IMR-90 (cell line): Measurements from ENCODE around the gene POLR1D. TPM values are rescaled to one million over a fixed set of nuclear protein-coding genes. Genes with fewer than 3 reads are reported as not detected.

Source experiments
- ATAC-seq: fragments of 200-7000 bp; cut with Tn5 transposase; 2 replicates; pipeline ENCODE4 v1.9.1; 2020; ENCODE audit warnings: low read depth, mild to moderate bottlenecking, moderate library complexity
- BruUV-seq: library from RNA; stranded (reverse); fragments of 400-500 nt; replicated peaks from 2 replicates; lab custom pipeline; 2021; lab: Mats Ljungman, UMichigan
- CTCF ChIA-PET: fragments of 300-600 bp; formaldehyde crosslinking; extraction: SDS; loops from one replicate; lab custom pipeline; 2021; ENCODE audit warnings: antibody characterized with exemption; lab: Yijun Ruan, JAX
- POLR2A ChIA-PET: fragments of 300-600 bp; sonication (Branson Sonifier 250); formaldehyde crosslinking; loops from one replicate; lab custom pipeline; 2022; ENCODE audit warnings: antibody characterized with exemption; ENCODE audit not compliant: unreplicated experiment; lab: Charles Lee
- DNase-seq: peaks from one replicate; pipeline ENCODE4 v3.0.0; 2013
- H2AFZ ChIP-seq: replicated peaks from 2 replicates; pipeline ENCODE3; 2013; ENCODE audit warnings: low read length, mild to moderate bottlenecking; ENCODE audit not compliant: poor library complexity
- H2AK5ac ChIP-seq: 2 replicates; pipeline ENCODE4 v1.6.1; 2013; ENCODE audit warnings: low read depth, low read length, inconsistent platforms
- H2AK9ac ChIP-seq: replicated peaks from 2 replicates; pipeline ENCODE3; 2013; ENCODE audit warnings: mild to moderate bottlenecking, low read depth, low read length, moderate library complexity; ENCODE audit not compliant: poor library complexity
- H2BK120ac ChIP-seq: 2 replicates; pipeline ENCODE4 v1.6.1; 2013; ENCODE audit warnings: low read depth, low read length, inconsistent platforms
- H2BK15ac ChIP-seq: 3 replicates; pipeline ENCODE4 v1.6.1; 2013; ENCODE audit warnings: low read depth, low read length, inconsistent platforms
- H2BK20ac ChIP-seq: 2 replicates; pipeline ENCODE4 v1.6.1; 2013; ENCODE audit warnings: low read depth, mild to moderate bottlenecking, inconsistent platforms, low read length, moderate library complexity
- H2BK5ac ChIP-seq: 2 replicates; pipeline ENCODE4 v1.6.1; 2013; ENCODE audit warnings: mild to moderate bottlenecking, low read depth, low read length, inconsistent platforms; ENCODE audit not compliant: poor library complexity, severe bottlenecking
- H3K14ac ChIP-seq: replicated peaks from 2 replicates; pipeline ENCODE4 v1.6.1; 2013; ENCODE audit warnings: low read depth, low read length, inconsistent platforms
- H3K18ac ChIP-seq: 2 replicates; pipeline ENCODE4 v1.6.1; 2013; ENCODE audit warnings: low read depth, low read length, control low read depth
- H3K23ac ChIP-seq: 2 replicates; pipeline ENCODE4 v1.6.1; 2013; ENCODE audit warnings: low read depth, low read length, inconsistent platforms
- H3K27ac ChIP-seq: 2 replicates; pipeline ENCODE4 v1.5.1; 2013; ENCODE audit warnings: mild to moderate bottlenecking, control low read depth, low read length; ENCODE audit not compliant: insufficient read depth
- H3K27me3 ChIP-seq: 2 replicates; pipeline ENCODE4 v1.6.1; 2013; ENCODE audit warnings: low read length; ENCODE audit not compliant: control insufficient read depth, insufficient read depth
- H3K36me3 ChIP-seq: 2 replicates; pipeline ENCODE4 v1.6.1; 2013; ENCODE audit warnings: low read length, mixed read lengths; ENCODE audit not compliant: control insufficient read depth, insufficient read depth
- H3K4ac ChIP-seq: 2 replicates; pipeline ENCODE4 v1.6.1; 2013; ENCODE audit warnings: low read depth, low read length, inconsistent platforms
- H3K4me1 ChIP-seq: 2 replicates; pipeline ENCODE4 v1.6.1; 2013; ENCODE audit warnings: low read length, mixed read lengths; ENCODE audit not compliant: control insufficient read depth, insufficient read depth
- H3K4me2 ChIP-seq: 2 replicates; pipeline ENCODE4 v1.6.1; 2013; ENCODE audit warnings: low read depth, mild to moderate bottlenecking, control low read depth, low read length, moderate library complexity
- H3K4me3 ChIP-seq: 2 replicates; pipeline ENCODE4 v1.5.1; 2013; ENCODE audit warnings: low read depth, mild to moderate bottlenecking, control low read depth, low read length, moderate library complexity; ENCODE audit not compliant: insufficient read depth
- H3K56ac ChIP-seq: 2 replicates; pipeline ENCODE4 v1.6.1; 2013; ENCODE audit warnings: low read length, inconsistent platforms; ENCODE audit not compliant: insufficient read depth; ENCODE audit errors: extremely low read depth
- H3K79me1 ChIP-seq, 2 experiments: 2 replicates each; pipeline ENCODE4 v1.6.1; 2013; ENCODE audit warnings: low read length in 2 of 2, inconsistent platforms in 1 of 2, low read depth in 1 of 2
- H3K9ac ChIP-seq: 2 replicates; pipeline ENCODE4 v1.6.1; 2013; ENCODE audit warnings: low read depth, low read length, control low read depth
- H3K9me1 ChIP-seq: 2 replicates; pipeline ENCODE4 v1.6.1; 2013; ENCODE audit warnings: low read length, inconsistent platforms; ENCODE audit not compliant: insufficient read depth
- H3K9me3 ChIP-seq: 2 replicates; pipeline ENCODE4 v1.6.1; 2013; ENCODE audit warnings: low read length; ENCODE audit not compliant: control insufficient read depth, insufficient read depth
- H4K20me1 ChIP-seq: 2 replicates; pipeline ENCODE4 v1.6.1; 2013; ENCODE audit warnings: low read length, inconsistent platforms; ENCODE audit not compliant: insufficient read depth
- H4K5ac ChIP-seq: 2 replicates; pipeline ENCODE4 v1.6.1; 2013; ENCODE audit warnings: mild to moderate bottlenecking, low read depth, low read length, control low read depth
- H4K8ac ChIP-seq, 2 experiments: 2 replicates each; pipeline ENCODE4 v1.6.1; 2013; ENCODE audit warnings: low read depth in 2 of 2, low read length in 2 of 2, control low read depth in 1 of 2, inconsistent platforms in 1 of 2
- H4K91ac ChIP-seq: 2 replicates; pipeline ENCODE4 v1.6.1; 2013; ENCODE audit warnings: low read depth, low read length, inconsistent platforms; ENCODE audit not compliant: insufficient read depth
- BHLHE40 ChIP-seq: fragments of 150-350 bp; IDR thresholded peaks from 2 replicates; pipeline ENCODE4 v1.6.1; 2016; ENCODE audit warnings: mild to moderate bottlenecking, low read depth, low read length
- CEBPB ChIP-seq: IDR thresholded peaks from 2 replicates; pipeline ENCODE4 v1.6.1; 2012; ENCODE audit warnings: low read depth, low read length, improper control_type of control experiment
- CHD1 ChIP-seq: IDR thresholded peaks from 2 replicates; pipeline ENCODE4 v1.6.1; 2012; ENCODE audit warnings: low read depth, low read length, improper control_type of control experiment
- CTCF ChIP-seq: conservative IDR thresholded peaks from 2 replicates; pipeline ENCODE4 v1.5.1; 2012; ENCODE audit warnings: mild to moderate bottlenecking, low read depth, low read length, improper control_type of control experiment
- ELK1 ChIP-seq: fragments of 150-350 bp; IDR thresholded peaks from 2 replicates; pipeline ENCODE4 v1.6.1; 2016; ENCODE audit warnings: low read depth, mild to moderate bottlenecking, low read length, moderate library complexity, borderline replicate concordance
- FOS ChIP-seq: fragments of 150-350 bp; IDR thresholded peaks from 2 replicates; pipeline ENCODE4 v1.6.1; 2016; ENCODE audit warnings: low read depth, low read length
- MAFK ChIP-seq: IDR thresholded peaks from 2 replicates; pipeline ENCODE4 v1.6.1; 2012; ENCODE audit warnings: low read depth, low read length, improper control_type of control experiment
- MXI1 ChIP-seq: IDR thresholded peaks from 2 replicates; pipeline ENCODE4 v1.6.1; 2012; ENCODE audit warnings: low read depth, mild to moderate bottlenecking, low read length, moderate library complexity, borderline replicate concordance
- NFE2L2 ChIP-seq: fragments of 150-350 bp; IDR thresholded peaks from 2 replicates; pipeline ENCODE4 v1.6.1; 2016; ENCODE audit warnings: low read depth, mild to moderate bottlenecking, low read length
- RAD21 ChIP-seq: IDR thresholded peaks from 2 replicates; pipeline ENCODE4 v1.6.1; 2012; ENCODE audit warnings: low read length, improper control_type of control experiment
- RCOR1 ChIP-seq: IDR thresholded peaks from 2 replicates; pipeline ENCODE4 v1.6.1; 2012; ENCODE audit warnings: mild to moderate bottlenecking, low read length, improper control_type of control experiment; ENCODE audit not compliant: insufficient replicate concordance
- RFX5 ChIP-seq: IDR thresholded peaks from 2 replicates; pipeline ENCODE4 v1.8.0; 2012; ENCODE audit warnings: low read depth, mild to moderate bottlenecking, low read length, moderate library complexity
- WGBS, 2 experiments: methylation state at CpG; one replicate each; pipeline versions ENCODE4 v1.1.5 to v1.1.7; 2013; ENCODE audit warnings: missing lambda C conversion rate in 2 of 2; ENCODE audit not compliant: insufficient read length in 1 of 2; ENCODE audit errors: extremely low coverage in 2 of 2; 5-methylcytosine and 5-hydroxymethylcytosine counted together
- dilution Hi-C: fragments of 300-500 bp; cut with HindIII; formaldehyde crosslinking; loops from one replicate; pipeline ENCODE4 v1.14.3; 2018; ENCODE audit warnings: low sequenced_read_pairs; ENCODE audit not compliant: unreplicated experiment
- in situ Hi-C: fragments of 300-500 bp; cut with MboI; formaldehyde crosslinking; loops from 3 replicates; pipeline ENCODE4 v1.14.3; 2019; ENCODE audit warnings: low sequenced_read_pairs, inconsistent platforms, mixed read lengths
- intact Hi-C: fragments of 100-400 bp; cut with micrococcal nuclease; formaldehyde crosslinking; loops from 2 replicates; pipeline ENCODE4 v1.10.0; 2022
- polyA plus RNA-seq, 3 experiments: library from polyadenylated mRNA; depleted of rRNA; stranded (reverse); fragments of >200 nt; gene quantifications; 2 replicates each; pipeline ENCODE4 v1.2.3, GENCODE V29; 2012; ENCODE audit warnings: low replicate concordance in 1 of 3
- total RNA-seq: library from RNA; depleted of rRNA; stranded (reverse); fragments of >200 nt; gene quantifications from 2 replicates; pipeline ENCODE4 v1.2.3, GENCODE V29; 2012

The POLR1D gene
- total and polyA plus RNA-seq, 2 of the 4 experiments (the other 2 are of a cell fraction) = 65.4 to 110 TPM

- Histone ChIP-seq H3K79me1 (peaks cover 38 to 54% of the 10 kb centered on the region in 2 experiments), H3K4me1 (no peaks in the 10 kb centered on the region), H3K4me3 (no peak overlapping the region), H2BK120ac (no peak overlapping the region), H4K5ac (no peak overlapping the region), H3K18ac (no peak overlapping the region), H2AFZ (no peak overlapping the region), H3K23ac (no peak overlapping the region), H2BK5ac (no peak overlapping the region), H2BK20ac (no peak overlapping the region), H3K56ac (no peak overlapping the region), H4K20me1 (peaks cover 23% of the 10 kb centered on the region; the same call in 1 of the 2 replicates), H3K27me3 (no peaks in the 10 kb centered on the region), H2AK5ac (no peak overlapping the region), H3K9ac (no peak overlapping the region), H2AK9ac (no peak overlapping the region), H3K4ac (no peak overlapping the region), H4K91ac (no peak overlapping the region), H3K36me3 (peaks cover 2% of the 10 kb centered on the region), H4K8ac (no peak overlapping the region), H2BK15ac (no peak overlapping the region), H3K9me3 (no peaks in the 10 kb centered on the region), H3K14ac (no peak overlapping the region), H3K9me1 (peaks cover 12% of the 10 kb centered on the region; the same call in 1 of the 2 replicates), H3K4me2 (no peak overlapping the region), H3K27ac (no peak overlapping the region)
- no peak for DNase-seq
- no TSS peak for BruUV-seq
- dilution Hi-C loops (no loop called here), intact Hi-C loops (no loop called here), in situ Hi-C loops (no loop called here)
- ChIA-PET POLR2A (no interaction called here), CTCF (interaction anchor here (0.8 to 1.2 kb wide), 2 partner anchors 12 to 36 kb away, joined by 3 read pairs; no protein-coding TSS in a partner anchor)
- TF ChIP-seq RFX5 (no peak), CTCF (no peak), ELK1 (no peak), MXI1 (no peak), NFE2L2 (no peak), CEBPB (no peak), RCOR1 (no peak), BHLHE40 (no peak), CHD1 (no peak), RAD21 (no peak), MAFK (no peak), FOS (no peak)
- no CpG with 5 or more reads among the region's 4 CpGs for whole genome bisulfite sequencing, 2 experiments
- no peak for ATAC-seq
These were observed 9.5 kb downstream of the POLR1D start for GRCh38 chr13:27631156-27631555.
